H1 (cell line): ENCODE measurements around the gene CBLB. TPM values are rescaled to one million over a fixed set of nuclear protein-coding genes. Genes with fewer than 3 reads are reported as not detected.

Source experiments
- CTCF ChIA-PET: fragments of 300-600 bp; sonication (Branson Sonifier 250); formaldehyde crosslinking; loops from one replicate; lab custom pipeline; 2021; ENCODE audit not compliant: partially characterized antibody; lab: Charles Lee
- POLR2A ChIA-PET: fragments of 300-600 bp; sonication (Branson Sonifier 250); formaldehyde crosslinking; loops from one replicate; lab custom pipeline; 2021; ENCODE audit warnings: inconsistent platforms; ENCODE audit not compliant: partially characterized antibody; lab: Charles Lee
- DNase-seq, 2 experiments: peaks; one replicate each; pipeline versions ENCODE4 v3.0.0 to v3.0.0-alpha.2; 2010 to 2022; ENCODE audit warnings: low spot score in 2 of 2, low read depth in 1 of 2, mixed read lengths in 1 of 2
- FAIRE-seq: peaks from 2 replicates; lab custom pipeline; 2011; peaks lifted over from hg19 to GRCh38; lab: Jason Lieb, UNC
- H2AFZ ChIP-seq: 2 replicates; pipeline ENCODE4 v1.8.1; 2012; ENCODE audit warnings: low read length, inconsistent platforms
- H2AK5ac ChIP-seq: 2 replicates; pipeline ENCODE4 v1.6.1; 2013; ENCODE audit warnings: low read depth, low read length
- H2BK120ac ChIP-seq: replicated peaks from 2 replicates; pipeline ENCODE3; 2013; ENCODE audit warnings: low read depth, low read length, inconsistent platforms
- H2BK12ac ChIP-seq: 2 replicates; pipeline ENCODE4 v1.6.1; 2013; ENCODE audit warnings: low read depth, low read length
- H2BK15ac ChIP-seq: 2 replicates; pipeline ENCODE4 v1.6.1; 2013; ENCODE audit warnings: low read length
- H2BK20ac ChIP-seq: 2 replicates; pipeline ENCODE4 v1.6.1; 2013; ENCODE audit warnings: low read length
- H2BK5ac ChIP-seq: 2 replicates; pipeline ENCODE4 v1.6.1; 2013; ENCODE audit warnings: low read depth, low read length
- H3K14ac ChIP-seq: 2 replicates; pipeline ENCODE4 v1.6.1; 2013; ENCODE audit warnings: inconsistent platforms; ENCODE audit not compliant: insufficient read length
- H3K18ac ChIP-seq: 2 replicates; pipeline ENCODE4 v1.6.1; 2013; ENCODE audit warnings: low read length; ENCODE audit errors: extremely low read depth
- H3K23ac ChIP-seq: 2 replicates; pipeline ENCODE4 v1.6.1; 2013; ENCODE audit warnings: inconsistent platforms; ENCODE audit not compliant: insufficient read length
- H3K23me2 ChIP-seq: 2 replicates; pipeline ENCODE4 v1.6.1; 2013; ENCODE audit warnings: low read depth, low read length
- H3K27ac ChIP-seq: 2 replicates; pipeline ENCODE4 v1.6.1; 2011; ENCODE audit warnings: low read depth, low read length, inconsistent platforms
- H3K27me3 ChIP-seq, 4 experiments: replicated peaks in 1 of 4; 1 replicate in 1 of 4; 2 replicates in 3 of 4; pipeline versions ENCODE4 v1.6.1 to v1.8.1; 2011 to 2013; ENCODE audit warnings: low read length in 3 of 4, mild to moderate bottlenecking in 3 of 4, inconsistent platforms in 2 of 4, mixed read lengths in 2 of 4, moderate library complexity in 1 of 4; ENCODE audit not compliant: control insufficient read depth in 3 of 4, insufficient read depth in 3 of 4; ENCODE audit errors: extremely low read depth in 1 of 4
- H3K36me3 ChIP-seq, 4 experiments: 2 replicates each; pipeline versions ENCODE4 v1.6.1 to v1.8.1; 2011 to 2013; ENCODE audit warnings: mild to moderate bottlenecking in 4 of 4, low read length in 3 of 4, moderate library complexity in 2 of 4, control low read depth in 1 of 4, inconsistent platforms in 1 of 4; ENCODE audit not compliant: insufficient read depth in 4 of 4, control insufficient read depth in 2 of 4
- H3K4ac ChIP-seq: replicated peaks from 2 replicates; pipeline ENCODE3; 2013; ENCODE audit warnings: low read length, low read depth, mixed read lengths, inconsistent platforms; ENCODE audit not compliant: insufficient read length
- H3K4me1 ChIP-seq, 4 experiments: replicated peaks in 1 of 4; 1 replicate in 1 of 4; 2 replicates in 3 of 4; pipeline versions ENCODE4 v1.6.1 to v1.8.1; 2011 to 2013; ENCODE audit warnings: low read length in 3 of 4, inconsistent platforms in 2 of 4, mixed read lengths in 1 of 4; ENCODE audit not compliant: insufficient read depth in 4 of 4, control insufficient read depth in 3 of 4
- H3K4me2 ChIP-seq, 2 experiments: 2 replicates each; pipeline versions ENCODE4 v1.6.1 to v1.8.1; 2011 to 2013; ENCODE audit warnings: low read depth in 2 of 2, low read length in 2 of 2, control low read depth in 1 of 2, inconsistent platforms in 1 of 2, mild to moderate bottlenecking in 1 of 2; ENCODE audit not compliant: insufficient read depth in 1 of 2
- H3K4me3 ChIP-seq, 4 experiments: fragments of 200-600, 300-600 bp in 1 of 4; sonication (generic), shearing (Covaris generic), sonication (Bioruptor Twin) in 1 of 4; 2 replicates each; pipeline versions ENCODE4 v1.5.1 to v1.8.1; 2011 to 2016; ENCODE audit warnings: low read length in 4 of 4, low read depth in 3 of 4, control low read depth in 2 of 4, inconsistent platforms in 2 of 4, mild to moderate bottlenecking in 2 of 4, mixed read lengths in 1 of 4, moderate library complexity in 1 of 4; ENCODE audit not compliant: insufficient read depth in 2 of 4; ENCODE audit errors: extremely low read depth in 1 of 4
- H3K56ac ChIP-seq: replicated peaks from 2 replicates; pipeline ENCODE3; 2013; ENCODE audit warnings: low read depth, mild to moderate bottlenecking, mixed read lengths, low read length, inconsistent platforms; ENCODE audit not compliant: insufficient read length
- H3K79me1 ChIP-seq: 2 replicates; pipeline ENCODE4 v1.6.1; 2013; ENCODE audit warnings: low read depth, low read length, control low read depth
- H3K79me2 ChIP-seq, 2 experiments: 2 replicates each; pipeline versions ENCODE4 v1.6.1 to v1.8.1; 2012 to 2013; ENCODE audit warnings: low read length in 2 of 2, mild to moderate bottlenecking in 2 of 2, inconsistent platforms in 1 of 2; ENCODE audit not compliant: insufficient read depth in 2 of 2, control insufficient read depth in 1 of 2
- H3K9ac ChIP-seq, 4 experiments: replicated peaks in 1 of 4; 1 replicate in 1 of 4; 2 replicates in 3 of 4; pipeline versions ENCODE4 v1.6.1 to v1.8.1; 2011 to 2013; ENCODE audit warnings: low read depth in 3 of 4, low read length in 3 of 4, control low read depth in 2 of 4, mild to moderate bottlenecking in 2 of 4, moderate library complexity in 2 of 4, inconsistent platforms in 1 of 4; ENCODE audit errors: extremely low read depth in 1 of 4
- H3K9me3 ChIP-seq, 2 experiments: 2 replicates each; pipeline versions ENCODE4 v1.6.1 to v1.8.1; 2012 to 2013; ENCODE audit warnings: mild to moderate bottlenecking in 2 of 2, moderate library complexity in 2 of 2, control low read depth in 1 of 2, inconsistent platforms in 1 of 2, low read depth in 1 of 2, low read length in 1 of 2, mixed read lengths in 1 of 2; ENCODE audit not compliant: insufficient read depth in 2 of 2
- H4K20me1 ChIP-seq, 2 experiments: replicated peaks in 1 of 2; 2 replicates each; pipeline versions ENCODE3 to v1.8.1; 2011 to 2013; ENCODE audit warnings: inconsistent platforms in 2 of 2, low read length in 2 of 2, mild to moderate bottlenecking in 1 of 2; ENCODE audit not compliant: insufficient read depth in 2 of 2, control insufficient read depth in 1 of 2
- H4K5ac ChIP-seq: 2 replicates; pipeline ENCODE4 v1.6.1; 2013; ENCODE audit warnings: low read length, low read depth, mixed read lengths, inconsistent platforms; ENCODE audit not compliant: insufficient read length
- H4K8ac ChIP-seq: 2 replicates; pipeline ENCODE4 v1.8.0; 2013; ENCODE audit warnings: mild to moderate bottlenecking, moderate library complexity, low read length, inconsistent platforms; ENCODE audit not compliant: insufficient read depth; ENCODE audit errors: extremely low read depth
- H4K91ac ChIP-seq: replicated peaks from 2 replicates; pipeline ENCODE3; 2013; ENCODE audit warnings: low read length, mixed read lengths, inconsistent platforms; ENCODE audit not compliant: insufficient read length
- CHD2 ChIP-seq: IDR thresholded peaks from 2 replicates; pipeline ENCODE4 v1.6.1; 2012; ENCODE audit warnings: low read length, improper control_type of control experiment
- JUND ChIP-seq: IDR thresholded peaks from 2 replicates; pipeline ENCODE4 v1.6.1; 2011; ENCODE audit warnings: mild to moderate bottlenecking, improper control_type of control experiment, low read length
- WGBS, 2 experiments: shearing (Covaris generic) in 1 of 2; methylation state at CpG; one replicate each; pipeline versions ENCODE4 v1.1.6 to v1.1.7; 2013 to 2015; ENCODE audit warnings: low lambda C conversion rate in 2 of 2, mixed read lengths in 2 of 2, inconsistent platforms in 1 of 2, low coverage in 1 of 2, missing lambda C conversion rate in 1 of 2; ENCODE audit not compliant: insufficient replicate concordance in 2 of 2, insufficient coverage in 1 of 2, insufficient read length in 1 of 2; ENCODE audit errors: extremely low coverage in 1 of 2, missing lambda C conversion rate in 1 of 2; 5-methylcytosine and 5-hydroxymethylcytosine counted together
- polyA plus RNA-seq, 7 experiments: library from polyadenylated mRNA; depleted of rRNA in 3 of 7; stranded (reverse) in 5 of 7; unstranded in 2 of 7; fragments of >200 nt in 5 of 7; fragments of 200-250 nt in 2 of 7; gene quantifications; 1 replicate in 5 of 7; 2 replicates in 1 of 7; 4 replicates in 1 of 7; pipeline versions ENCODE4 v1.2.1 to v1.2.3, GENCODE V29; 2011 to 2013; ENCODE audit warnings: missing spikeins in 2 of 7, mixed read lengths in 2 of 7
- total RNA-seq: library from RNA; stranded (reverse); fragmentation: NEBNext Ultra II Directional; extraction: Animal tissue kit (Norgen Biotek cat#: 25700); gene quantifications from 2 replicates; pipeline ENCODE4 v1.2.1, GENCODE V29; 2021

Gene CBLB
- total and polyA plus RNA-seq, 2 of the 8 experiments (the other 6 are each of a cell fraction or from before 2014, with no cell fraction given), result 14.5 to 26.0 TPM

DNA sequence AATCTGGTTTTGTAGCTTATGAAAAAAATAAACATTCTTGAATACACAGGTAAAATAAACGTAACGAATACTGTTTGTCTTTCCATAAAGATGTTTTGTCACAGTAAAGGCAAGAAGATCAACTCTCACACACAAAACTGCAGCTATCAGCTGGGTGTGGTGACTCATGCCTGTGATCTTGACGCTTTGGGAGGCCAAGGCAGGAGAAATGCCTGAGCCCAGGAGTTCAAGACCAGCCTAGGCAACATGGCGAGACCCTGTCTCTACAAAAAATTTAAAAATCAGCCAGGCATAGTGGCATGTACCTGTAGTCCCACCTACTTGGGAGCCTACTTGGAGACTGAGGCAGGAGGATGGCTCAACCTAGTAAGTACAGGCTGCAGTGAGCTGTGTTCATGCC is 39.6 kb downstream of the CBLB start:
- H3K36me3 ChIP-seq, result no peaks in the 10 kb centered on the region
- no peak overlapping the region for H3K4me3 ChIP-seq
- H2BK5ac ChIP-seq, result no peak overlapping the region
- FAIRE-seq, result no peak
- CTCF ChIA-PET, result interaction anchor here (0.6 to 0.7 kb wide), 2 partner anchors 42 to 1102 kb away, joined by 3 read pairs; no protein-coding TSS in a partner anchor
- no peaks in the 10 kb centered on the region for H3K9me3 ChIP-seq
- H2BK15ac ChIP-seq, result no peak overlapping the region
- POLR2A ChIA-PET, result interaction anchor here (0.6 kb wide), 1 partner anchor 39 kb away, joined by 5 read pairs; no protein-coding TSS in a partner anchor
- no peak overlapping the region for H3K56ac ChIP-seq
- H3K79me1 ChIP-seq, result no peaks in the 10 kb centered on the region
- no peak overlapping the region for H3K23ac ChIP-seq
- no peak overlapping the region for H2BK20ac ChIP-seq
- H4K20me1 ChIP-seq, result no peaks in the 10 kb centered on the region
- no peak overlapping the region for H3K4me2 ChIP-seq
- no peak overlapping the region for H3K18ac ChIP-seq
- H3K4ac ChIP-seq, result no peak overlapping the region
- no peak overlapping the region for H4K8ac ChIP-seq
- no peak for DNase-seq
- no peak overlapping the region for H3K14ac ChIP-seq
- 94% methylated on average over 4 of the region's 4 CpGs; no CpG with 5 or more reads in 1 of the 2 experiments for WGBS, 2 experiments
- H2BK120ac ChIP-seq, result no peak overlapping the region
- peaks cover 0 to 3% (median under 1%) of the 10 kb centered on the region in 4 experiments; a peak in 1 of 7 replicates for H3K4me1 ChIP-seq
- no peak overlapping the region for H2AK5ac ChIP-seq
- no peak overlapping the region for H2AFZ ChIP-seq
- peaks cover 0 to 1% (median 0%) of the 10 kb centered on the region in 4 experiments; a peak in 1 of 7 replicates for H3K27me3 ChIP-seq
- no peak overlapping the region for H2BK12ac ChIP-seq
- H3K27ac ChIP-seq, result no peak overlapping the region
- H3K9ac ChIP-seq, result no peak overlapping the region
- H4K91ac ChIP-seq, result no peak overlapping the region
- no peaks in the 10 kb centered on the region for H3K23me2 ChIP-seq
- H3K79me2 ChIP-seq, result peaks cover 0 to 12% of the 10 kb centered on the region in 2 experiments; a peak in 1 of 4 replicates
- H4K5ac ChIP-seq, result no peak overlapping the region
- 0 out of 2 replicates have a peak, but pooled peaks have one; percentile 19 for TF ChIP-seq JUND
- TF ChIP-seq CHD2, result no peak
